ENCODE measurements around the gene GPR31.

Gene GPR31

GRCh38 chr6:167165858-167166471, 8.2 kb upstream of the GPR31 start:
- TF ChIP-seq, protein P1, sequence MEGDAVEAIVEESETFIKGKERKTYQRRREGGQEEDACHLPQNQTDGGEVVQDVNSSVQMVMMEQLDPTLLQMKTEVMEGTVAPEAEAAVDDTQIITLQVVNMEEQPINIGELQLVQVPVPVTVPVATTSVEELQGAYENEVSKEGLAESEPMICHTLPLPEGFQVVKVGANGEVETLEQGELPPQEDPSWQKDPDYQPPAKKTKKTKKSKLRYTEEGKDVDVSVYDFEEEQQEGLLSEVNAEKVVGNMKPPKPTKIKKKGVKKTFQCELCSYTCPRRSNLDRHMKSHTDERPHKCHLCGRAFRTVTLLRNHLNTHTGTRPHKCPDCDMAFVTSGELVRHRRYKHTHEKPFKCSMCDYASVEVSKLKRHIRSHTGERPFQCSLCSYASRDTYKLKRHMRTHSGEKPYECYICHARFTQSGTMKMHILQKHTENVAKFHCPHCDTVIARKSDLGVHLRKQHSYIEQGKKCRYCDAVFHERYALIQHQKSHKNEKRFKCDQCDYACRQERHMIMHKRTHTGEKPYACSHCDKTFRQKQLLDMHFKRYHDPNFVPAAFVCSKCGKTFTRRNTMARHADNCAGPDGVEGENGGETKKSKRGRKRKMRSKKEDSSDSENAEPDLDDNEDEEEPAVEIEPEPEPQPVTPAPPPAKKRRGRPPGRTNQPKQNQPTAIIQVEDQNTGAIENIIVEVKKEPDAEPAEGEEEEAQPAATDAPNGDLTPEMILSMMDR (IDR thresholded peaks at IDR 0.05; ENCODE audit: unreplicated experiment in 3 of 3), result no peak
- Mint-ChIP-seq H3K9me3 (no peaks in the 10 kb centered on the region), H3K4me3 (no peak overlapping the region), H3K27me3 (ENCODE audit: low read depth) (peaks cover 16% of the 10 kb centered on the region), H3K27ac (no peak overlapping the region), H3K4me1 (no peaks in the 10 kb centered on the region), H3K36me3 (ENCODE audit: low read depth) (no peaks in the 10 kb centered on the region)

GRCh38 chr6:167164261-167164660, 6.5 kb upstream of the GPR31 start:
- Mint-ChIP-seq H3K36me3 (ENCODE audit: low read depth) (no peaks in the 10 kb centered on the region), H3K4me1 (no peaks in the 10 kb centered on the region), H3K27ac (no peak overlapping the region), H3K9me3 (no peaks in the 10 kb centered on the region), H3K4me3 (no peak overlapping the region), H3K27me3 (ENCODE audit: low read depth) (peaks cover 16% of the 10 kb centered on the region)
- TF ChIP-seq, protein P1 (IDR thresholded peaks at IDR 0.05; ENCODE audit: unreplicated experiment in 3 of 3), result no peak

GRCh38 chr6:167163476-167164011, 5.8 kb upstream of the GPR31 start:
- peaks cover 16% of the 10 kb centered on the region for H3K27me3 Mint-ChIP-seq (ENCODE audit: low read depth)
- TF ChIP-seq, protein P1 (IDR thresholded peaks at IDR 0.05; ENCODE audit: unreplicated experiment in 3 of 3), result no peak
- no peaks in the 10 kb centered on the region for H3K4me1 Mint-ChIP-seq
- H3K27ac Mint-ChIP-seq, result no peak overlapping the region
- H3K9me3 Mint-ChIP-seq, result no peaks in the 10 kb centered on the region
- no peaks in the 10 kb centered on the region for H3K36me3 Mint-ChIP-seq (ENCODE audit: low read depth)
- H3K4me3 Mint-ChIP-seq, result no peak overlapping the region

DNA sequence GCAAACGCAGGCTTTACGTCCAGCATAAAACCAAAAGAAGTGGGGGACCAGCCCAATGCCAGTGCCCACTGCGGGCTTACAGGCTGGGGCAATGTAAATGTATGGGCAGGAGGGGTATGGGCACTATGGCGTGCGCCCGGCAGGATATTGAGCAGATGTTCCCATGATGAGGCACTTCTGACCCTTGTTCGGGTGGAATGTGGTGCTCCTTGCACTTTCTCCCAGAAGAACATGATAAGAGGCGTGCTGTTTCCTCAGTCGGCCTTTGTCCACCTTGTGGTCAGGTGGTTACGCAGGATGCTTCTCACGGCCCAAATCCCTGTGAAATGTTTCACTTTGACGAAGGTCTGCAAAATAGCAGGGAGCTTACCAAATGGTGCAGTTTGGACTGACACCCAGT, 4.8 kb upstream of the GPR31 start:
- no peaks in the 10 kb centered on the region for H3K36me3 Mint-ChIP-seq (ENCODE audit: low read depth)
- H3K9me3 Mint-ChIP-seq, result no peaks in the 10 kb centered on the region
- no peak overlapping the region for H3K27ac Mint-ChIP-seq
- H3K27me3 Mint-ChIP-seq (ENCODE audit: low read depth), result peaks cover 16% of the 10 kb centered on the region
- no peak overlapping the region for H3K4me3 Mint-ChIP-seq
- H3K4me1 Mint-ChIP-seq, result no peaks in the 10 kb centered on the region
- TF ChIP-seq, protein P1 (IDR thresholded peaks at IDR 0.05; ENCODE audit: unreplicated experiment in 3 of 3), result no peak

GRCh38 chr6:167161851-167162467, 4.2 kb upstream of the GPR31 start:
- no peak overlapping the region for H3K4me3 Mint-ChIP-seq
- H3K27me3 Mint-ChIP-seq (ENCODE audit: low read depth), result peaks cover 16% of the 10 kb centered on the region
- H3K27ac Mint-ChIP-seq, result no peak overlapping the region
- no peaks in the 10 kb centered on the region for H3K4me1 Mint-ChIP-seq
- TF ChIP-seq, protein P1 (IDR thresholded peaks at IDR 0.05; ENCODE audit: unreplicated experiment in 3 of 3), result no peak
- H3K36me3 Mint-ChIP-seq (ENCODE audit: low read depth), result no peaks in the 10 kb centered on the region
- no peaks in the 10 kb centered on the region for H3K9me3 Mint-ChIP-seq

DNA sequence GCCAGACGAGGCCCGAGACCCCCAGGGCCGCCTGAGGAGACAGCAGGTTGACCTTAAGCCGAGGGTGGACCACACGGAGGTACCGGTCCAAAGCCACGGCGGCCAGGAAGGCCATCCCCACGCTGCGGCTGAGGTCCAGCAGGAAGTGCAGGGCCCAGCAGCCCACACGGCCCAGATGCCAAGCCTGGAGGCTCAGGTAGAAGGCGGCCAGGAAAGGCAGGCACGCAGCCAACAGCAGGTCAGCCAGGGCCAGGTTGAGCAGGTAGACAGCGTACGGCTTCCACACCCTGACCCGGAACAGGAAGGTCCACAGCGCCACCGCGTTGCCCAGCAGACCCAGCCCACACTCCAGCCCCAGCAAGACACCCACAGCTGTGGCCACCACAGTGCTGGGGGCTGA, 366 bp downstream of the GPR31 start:
- H3K4me3 Mint-ChIP-seq, result no peak overlapping the region
- peaks cover 16% of the 10 kb centered on the region for H3K27me3 Mint-ChIP-seq (ENCODE audit: low read depth)
- TF ChIP-seq, protein P1 (IDR thresholded peaks at IDR 0.05; ENCODE audit: unreplicated experiment in 3 of 3), result no peak
- no peaks in the 10 kb centered on the region for H3K36me3 Mint-ChIP-seq (ENCODE audit: low read depth)
- no peaks in the 10 kb centered on the region for H3K9me3 Mint-ChIP-seq
- H3K4me1 Mint-ChIP-seq, result peaks cover 15% of the 10 kb centered on the region
- H3K27ac Mint-ChIP-seq, result no peak overlapping the region

Measured in nephron (organoid).